Stimulated activated CD4-positive, alpha-beta T cell treated with anti-CD3 and anti-CD28 coated beads, TNF-alpha, amount 100 ng/mL, for 1 hour (primary cell): ENCODE data around the gene PHC3.

Experiments used
- DNase-seq, 3 donors: peaks; one replicate each; pipeline ENCODE4 v3.0.0-alpha.2; 2020; ENCODE audit warnings: low read depth in 3 of 3, low spot score in 1 of 3

Gene PHC3

GRCh38 chr3:170044795-170045244 is 136.7 kb downstream of the PHC3 start:
- DNase-seq = no peak

GRCh38 chr3:170044271-170044670 is 137.3 kb downstream of the PHC3 start:
- DNase-seq = no peak

- DNase-seq = no peak
Measured at GRCh38 chr3:170043506-170043905, 138.0 kb downstream of the PHC3 start.

GRCh38 chr3:170040418-170040817 is 141.1 kb downstream of the PHC3 start:
- DNase-seq = no peak

GRCh38 chr3:170038434-170039110 is 143.0 kb downstream of the PHC3 start:
- no peak for DNase-seq
